NCI-H2107 treated with DMSO at 0.1 percent for 48 hours (cell line): ENCODE measurements around the gene TEDC2.

ENCODE experiments used
- DNase-seq: peaks from one replicate; lab custom pipeline; 2025; ENCODE audit not compliant: unreplicated experiment; lab: John Stamatoyannopoulos, UW

Gene TEDC2

GRCh38 chr16:2464333-2464732 lies 4.4 kb downstream of the TEDC2 start:
- DNase-seq, result no peak

- DNase-seq, result no peak
Observed at GRCh38 chr16:2465653-2466415, 5.9 kb downstream of the TEDC2 start.

DNA sequence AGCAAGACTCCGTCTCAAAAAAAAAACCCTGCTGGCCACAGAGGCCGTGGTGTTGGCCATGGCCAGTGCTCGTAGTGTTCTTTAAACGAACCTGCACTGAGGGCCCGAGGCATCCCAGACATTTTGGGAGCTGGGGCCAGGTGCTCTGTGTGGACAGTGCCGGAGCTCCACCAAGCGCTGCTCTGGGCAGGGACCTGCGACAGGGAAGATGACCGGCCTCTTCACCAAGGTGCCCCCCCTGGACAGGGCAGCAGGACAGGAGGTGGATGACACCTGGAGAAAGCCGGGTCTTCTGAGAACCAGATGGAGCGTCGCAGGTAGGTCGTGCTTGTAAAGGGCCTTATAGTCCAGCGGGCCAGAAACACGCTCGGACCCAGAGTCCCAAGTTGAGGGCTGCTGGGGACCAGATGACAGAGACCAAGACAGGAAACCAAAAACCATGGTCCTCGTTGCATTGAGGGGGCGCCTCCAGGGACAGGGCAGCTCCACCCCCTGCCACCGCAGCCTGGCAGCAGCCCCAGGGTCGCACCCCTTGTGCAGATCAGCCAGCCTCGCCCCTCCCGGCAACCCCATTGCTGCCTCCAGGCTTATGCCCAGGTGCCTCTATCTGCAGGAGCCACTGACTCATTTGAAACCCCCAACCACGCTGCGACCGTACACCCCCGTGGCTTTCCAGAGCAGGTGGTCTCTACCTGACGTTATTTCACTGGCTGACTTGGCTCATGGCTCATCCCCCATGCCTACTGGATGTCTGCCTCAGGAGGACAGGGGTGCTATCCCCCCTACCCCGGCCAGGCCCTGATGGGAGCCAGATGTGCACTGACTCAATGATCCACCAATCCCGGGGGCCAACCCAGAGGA lies 7.0 kb downstream of the TEDC2 start:
- DNase-seq, result no peak

- DNase-seq, result peak; percentile 73
Observed at GRCh38 chr16:2467528-2468232, 7.8 kb downstream of the TEDC2 start.

GRCh38 chr16:2468233-2468724 lies 8.4 kb downstream of the TEDC2 start:
- DNase-seq, result no peak

DNA sequence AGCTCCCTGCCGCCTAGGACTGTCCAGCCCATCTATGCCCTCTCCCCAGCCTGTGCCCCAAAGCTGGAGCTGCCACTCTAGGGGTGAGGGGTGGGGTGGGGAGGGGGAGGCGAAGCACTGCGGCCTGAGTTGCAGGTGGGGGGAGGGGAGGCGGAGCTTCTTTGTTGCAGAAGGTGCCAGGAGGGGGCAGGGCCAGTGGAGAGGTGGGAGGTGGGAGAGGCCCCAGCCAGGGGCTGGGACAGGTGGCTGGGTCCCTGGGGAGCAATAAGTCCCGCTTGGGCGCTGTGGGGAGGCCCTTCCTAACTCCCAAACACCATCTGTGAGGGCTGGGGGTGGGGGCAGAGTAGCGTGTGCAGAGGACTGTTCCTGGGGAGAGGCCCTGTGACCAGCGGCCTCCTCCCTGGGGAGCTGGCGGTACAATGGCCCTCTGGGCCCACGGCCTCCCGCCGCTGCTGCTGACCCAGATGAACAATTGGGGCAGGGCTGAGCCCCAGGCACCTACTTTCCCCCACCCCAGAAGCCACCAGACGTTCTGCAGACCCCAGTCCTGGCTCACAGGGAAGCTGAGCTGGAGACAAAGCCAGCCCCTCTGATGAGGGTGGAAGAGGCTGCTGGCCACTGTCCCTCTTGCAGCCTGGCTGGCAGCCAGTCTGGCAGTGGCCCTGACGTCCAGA lies 9.0 kb downstream of the TEDC2 start:
- DNase-seq, result peak; percentile 93

- no peak for DNase-seq
Observed at GRCh38 chr16:2469399-2470233, 9.7 kb downstream of the TEDC2 start.

DNA sequence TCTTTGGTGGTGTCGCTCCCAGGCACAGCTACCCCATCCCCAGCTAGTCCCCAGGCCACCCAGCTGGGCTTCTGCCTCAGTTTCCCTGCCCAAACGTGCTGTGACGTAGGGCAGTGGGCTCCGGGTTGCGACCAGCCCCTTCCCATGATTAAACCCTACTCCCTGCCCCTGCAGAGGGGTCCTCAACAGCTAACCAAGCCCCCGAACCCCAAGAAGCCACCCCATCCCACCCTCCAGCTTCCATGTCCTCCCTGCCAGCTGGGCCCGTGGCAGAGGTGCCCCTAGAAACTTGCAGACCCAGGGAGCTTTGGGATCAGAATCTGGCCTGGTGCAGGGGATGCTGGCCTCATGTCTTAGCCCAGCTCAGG lies 10.3 kb downstream of the TEDC2 start:
- no peak for DNase-seq

- peak; percentile 75 for DNase-seq
Observed at GRCh38 chr16:2470603-2471015, 10.7 kb downstream of the TEDC2 start.

DNA sequence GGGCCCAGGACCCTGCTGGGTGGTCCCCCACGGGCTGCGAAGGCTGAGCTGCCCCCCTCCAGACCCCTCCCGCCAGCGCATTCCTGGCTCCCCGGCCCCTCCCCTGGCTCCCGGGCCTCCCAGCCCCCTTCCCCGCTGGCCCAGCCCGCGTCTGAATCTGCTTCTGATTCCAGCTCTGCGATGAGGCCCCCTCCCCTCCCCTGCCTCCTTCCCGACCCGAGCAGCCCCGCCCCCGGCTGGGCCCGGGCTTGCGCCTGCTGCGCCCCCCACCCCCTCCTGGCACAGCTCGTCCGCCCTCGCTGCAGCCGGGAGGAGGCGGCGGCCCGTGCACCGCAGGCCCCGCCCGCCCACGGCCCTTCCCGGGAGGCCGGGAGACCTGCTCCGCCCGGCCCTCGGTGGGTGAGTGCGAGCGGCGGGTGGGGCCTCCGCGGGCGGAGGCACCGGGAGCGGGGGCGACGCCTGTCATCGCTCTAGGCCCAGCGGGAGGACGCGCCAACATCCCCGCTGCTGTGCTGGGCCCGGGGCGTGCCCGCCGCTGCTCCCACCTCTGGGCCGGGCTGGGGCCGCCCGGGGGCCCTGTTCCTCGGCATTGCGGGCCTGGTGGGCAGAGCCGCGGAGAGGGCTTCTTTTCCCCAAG lies 11.2 kb downstream of the TEDC2 start, which contains the start of gene NTN3:
NTN3 (plus strand) TSS at position 282 of the 637 bp plus-strand sequence. CDS start 405 bp downstream, outside the sequence.
- DNase-seq, result peak; percentile 51

DNA sequence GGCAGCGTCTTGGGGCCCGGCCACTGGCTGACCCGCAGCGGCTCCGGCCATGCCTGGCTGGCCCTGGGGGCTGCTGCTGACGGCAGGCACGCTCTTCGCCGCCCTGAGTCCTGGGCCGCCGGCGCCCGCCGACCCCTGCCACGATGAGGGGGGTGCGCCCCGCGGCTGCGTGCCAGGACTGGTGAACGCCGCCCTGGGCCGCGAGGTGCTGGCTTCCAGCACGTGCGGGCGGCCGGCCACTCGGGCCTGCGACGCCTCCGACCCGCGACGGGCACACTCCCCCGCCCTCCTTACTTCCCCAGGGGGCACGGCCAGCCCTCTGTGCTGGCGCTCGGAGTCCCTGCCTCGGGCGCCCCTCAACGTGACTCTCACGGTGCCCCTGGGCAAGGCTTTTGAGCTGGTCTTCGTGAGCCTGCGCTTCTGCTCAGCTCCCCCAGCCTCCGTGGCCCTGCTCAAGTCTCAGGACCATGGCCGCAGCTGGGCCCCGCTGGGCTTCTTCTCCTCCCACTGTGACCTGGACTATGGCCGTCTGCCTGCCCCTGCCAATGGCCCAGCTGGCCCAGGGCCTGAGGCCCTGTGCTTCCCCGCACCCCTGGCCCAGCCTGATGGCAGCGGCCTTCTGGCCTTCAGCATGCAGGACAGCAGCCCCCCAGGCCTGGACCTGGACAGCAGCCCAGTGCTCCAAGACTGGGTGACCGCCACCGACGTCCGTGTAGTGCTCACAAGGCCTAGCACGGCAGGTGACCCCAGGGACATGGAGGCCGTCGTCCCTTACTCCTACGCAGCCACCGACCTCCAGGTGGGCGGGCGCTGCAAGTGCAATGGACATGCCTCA lies 12.0 kb downstream of the TEDC2 start:
- DNase-seq, result no peak

GRCh38 chr16:2472488-2472864 lies 12.6 kb downstream of the TEDC2 start:
- no peak for DNase-seq

GRCh38 chr16:2472885-2473445 lies 13.1 kb downstream of the TEDC2 start:
- DNase-seq, result no peak

GRCh38 chr16:2473446-2473926 lies 13.6 kb downstream of the TEDC2 start:
- DNase-seq, result no peak

- DNase-seq, result no peak
Observed at GRCh38 chr16:2473999-2474876, 14.3 kb downstream of the TEDC2 start.

DNA sequence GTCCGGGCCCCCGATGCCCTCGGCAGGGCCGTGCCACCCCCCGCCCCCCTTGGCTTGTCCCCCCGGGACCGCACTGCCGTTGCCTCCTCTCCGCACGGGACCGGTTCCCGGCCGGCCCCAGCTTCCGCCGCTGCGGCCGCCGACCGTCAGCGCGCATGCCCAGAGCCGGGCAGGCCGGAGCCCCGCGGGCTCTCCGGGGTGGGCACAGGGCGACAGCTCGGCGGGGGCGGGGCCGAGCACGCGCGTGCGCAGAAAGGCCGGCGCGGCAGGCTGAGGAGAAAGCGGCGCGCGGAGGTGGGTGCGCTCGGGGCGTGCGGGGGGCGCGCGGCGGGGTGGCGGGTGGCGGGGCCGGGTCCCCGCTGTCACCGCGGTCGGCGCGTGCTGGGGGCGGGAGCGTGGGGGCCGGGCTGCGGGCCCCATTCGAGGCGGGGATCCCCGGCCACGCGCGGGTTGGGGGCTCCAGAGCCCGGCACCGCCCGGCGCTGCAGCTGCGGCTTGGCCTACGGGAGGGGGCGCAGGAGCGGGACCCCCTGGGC lies 15.0 kb downstream of the TEDC2 start, which contains the start of gene TBC1D24:
TBC1D24 (plus strand) TSS at position 251 of the 536 bp plus-strand sequence. CDS start 21,022 bp downstream, outside the sequence.
- DNase-seq, result peak; percentile 48
